Natural killer cell (primary cell): ENCODE data around the gene DST. TPM values are rescaled to one million over a fixed set of nuclear protein-coding genes. Genes with fewer than 3 reads are reported as not detected.

Experiments
- ATAC-seq, 3 donors: fragments of 150-1000 bp in 2 of 3; fragments of 200-7000 bp in 1 of 3; cut with Tn5 transposase; 1 replicate in 1 of 3; 2 replicates in 2 of 3; pipeline ENCODE4 v1.10.0; 2021; ENCODE audit warnings: mild to moderate bottlenecking in 2 of 3, moderate library complexity in 2 of 3
- DNase-seq, 2 donors: peaks; one replicate each; pipeline versions ENCODE4 v3.0.0 to v3.0.0-alpha.2; 2013 to 2021; ENCODE audit warnings: mixed read lengths in 1 of 2
- H3K27ac ChIP-seq: one replicate; pipeline ENCODE4 v1.5.1; 2013; ENCODE audit warnings: mild to moderate bottlenecking, low read length
- H3K27me3 ChIP-seq: one replicate; pipeline ENCODE4 v1.6.1; 2013; ENCODE audit warnings: low read length; ENCODE audit not compliant: control insufficient read depth, insufficient read depth
- H3K36me3 ChIP-seq: one replicate; pipeline ENCODE4 v1.6.1; 2013; ENCODE audit warnings: low read length; ENCODE audit not compliant: control insufficient read depth, insufficient read depth
- H3K4me1 ChIP-seq: one replicate; pipeline ENCODE4 v1.6.1; 2013; ENCODE audit warnings: low read length; ENCODE audit not compliant: control insufficient read depth, insufficient read depth
- H3K4me3 ChIP-seq: one replicate; pipeline ENCODE4 v1.5.1; 2013; ENCODE audit warnings: low read length
- H3K9me3 ChIP-seq: one replicate; pipeline ENCODE4 v1.6.1; 2013; ENCODE audit warnings: low read length; ENCODE audit not compliant: control insufficient read depth, insufficient read depth
- H3K27ac Mint-ChIP-seq, 2 donors: one replicate each; pipeline ENCODE4 v1.8.0; 2022; ENCODE audit warnings: mild to moderate bottlenecking in 2 of 2, mixed read lengths in 2 of 2, moderate library complexity in 1 of 2
- H3K27me3 Mint-ChIP-seq, 2 donors: one replicate each; pipeline ENCODE4 v1.8.0; 2022; ENCODE audit warnings: low read depth in 2 of 2, mixed read lengths in 2 of 2
- H3K36me3 Mint-ChIP-seq: one replicate; pipeline ENCODE4 v1.8.0; 2022; ENCODE audit warnings: mixed read lengths
- H3K4me1 Mint-ChIP-seq, 2 donors: one replicate each; pipeline ENCODE4 v1.8.0; 2022; ENCODE audit warnings: mixed read lengths in 2 of 2
- H3K4me3 Mint-ChIP-seq: one replicate; pipeline ENCODE4 v1.8.0; 2022; ENCODE audit warnings: mild to moderate bottlenecking, moderate library complexity, mixed read lengths
- H3K9me3 Mint-ChIP-seq, 2 donors: one replicate each; pipeline ENCODE4 v1.8.0; 2022; ENCODE audit warnings: mixed read lengths in 2 of 2
- WGBS: methylation state at CpG from one replicate; pipeline ENCODE4 v1.1.7; 2013; ENCODE audit warnings: missing lambda C conversion rate; ENCODE audit not compliant: insufficient coverage; 5-methylcytosine and 5-hydroxymethylcytosine counted together
- intact Hi-C: fragments of 100-400 bp; cut with micrococcal nuclease; formaldehyde crosslinking; loops from one replicate; pipeline ENCODE4 v1.14.2; 2022
- total RNA-seq, 4 donors: library from RNA; stranded (reverse); fragments of 120-200 nt in 1 of 4; gene quantifications; one replicate each; pipeline versions ENCODE4 v1.2.3 to v1.2.4, GENCODE V29; 2013 to 2022
- TF ChIP-seq, protein P1 (sequence below): fragments of 200-600 bp; IDR thresholded peaks from one replicate; pipeline ENCODE4 v1.8.0; 2022; ENCODE audit warnings: antibody characterized with exemption

DST gene
- total RNA-seq, 3 donors from 2014 or later (not counting 1 experiment from before 2014, with no cell fraction given), result 5.6 to 14.7 (median 8.9) TPM

DNA sequence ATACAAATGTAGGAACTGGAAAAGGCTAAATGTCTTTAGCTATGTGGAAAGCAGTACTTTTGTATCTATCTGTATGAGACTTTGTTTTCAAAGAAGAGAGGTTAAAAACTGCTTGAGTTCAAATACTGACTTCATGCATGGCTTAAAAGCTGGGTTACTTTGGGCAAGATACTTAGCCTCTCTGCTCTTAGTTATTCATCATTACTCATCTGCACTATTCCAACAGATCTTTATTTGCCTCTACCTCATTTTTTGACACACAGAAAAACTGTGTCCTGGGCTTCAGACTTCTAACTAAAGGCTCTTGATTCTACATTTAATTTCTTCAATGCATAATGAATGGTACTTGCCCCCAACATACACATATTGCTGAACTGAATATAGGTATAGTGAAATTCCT, 114.8 kb downstream of the DST start:
- Mint-ChIP-seq H3K4me1 (no peaks in the 10 kb centered on the region), H3K27ac (no peak overlapping the region), H3K9me3 (no peaks in the 10 kb centered on the region), H3K27me3 (no peaks in the 10 kb centered on the region), H3K4me3 (no peak overlapping the region), H3K36me3 (no peaks in the 10 kb centered on the region)
- no peak for DNase-seq
- intact Hi-C loops, result no loop called here
- no peaks in the 10 kb centered on the region for H3K36me3 ChIP-seq
- no peaks in the 10 kb centered on the region for H3K4me1 ChIP-seq
- H3K4me3 ChIP-seq, result no peak overlapping the region
- ATAC-seq, result no peak
- H3K9me3 ChIP-seq, result no peaks in the 10 kb centered on the region
- H3K27me3 ChIP-seq, result no peaks in the 10 kb centered on the region
- no peak overlapping the region for H3K27ac ChIP-seq
- TF ChIP-seq, protein P1, sequence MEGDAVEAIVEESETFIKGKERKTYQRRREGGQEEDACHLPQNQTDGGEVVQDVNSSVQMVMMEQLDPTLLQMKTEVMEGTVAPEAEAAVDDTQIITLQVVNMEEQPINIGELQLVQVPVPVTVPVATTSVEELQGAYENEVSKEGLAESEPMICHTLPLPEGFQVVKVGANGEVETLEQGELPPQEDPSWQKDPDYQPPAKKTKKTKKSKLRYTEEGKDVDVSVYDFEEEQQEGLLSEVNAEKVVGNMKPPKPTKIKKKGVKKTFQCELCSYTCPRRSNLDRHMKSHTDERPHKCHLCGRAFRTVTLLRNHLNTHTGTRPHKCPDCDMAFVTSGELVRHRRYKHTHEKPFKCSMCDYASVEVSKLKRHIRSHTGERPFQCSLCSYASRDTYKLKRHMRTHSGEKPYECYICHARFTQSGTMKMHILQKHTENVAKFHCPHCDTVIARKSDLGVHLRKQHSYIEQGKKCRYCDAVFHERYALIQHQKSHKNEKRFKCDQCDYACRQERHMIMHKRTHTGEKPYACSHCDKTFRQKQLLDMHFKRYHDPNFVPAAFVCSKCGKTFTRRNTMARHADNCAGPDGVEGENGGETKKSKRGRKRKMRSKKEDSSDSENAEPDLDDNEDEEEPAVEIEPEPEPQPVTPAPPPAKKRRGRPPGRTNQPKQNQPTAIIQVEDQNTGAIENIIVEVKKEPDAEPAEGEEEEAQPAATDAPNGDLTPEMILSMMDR, result no peak

DNA sequence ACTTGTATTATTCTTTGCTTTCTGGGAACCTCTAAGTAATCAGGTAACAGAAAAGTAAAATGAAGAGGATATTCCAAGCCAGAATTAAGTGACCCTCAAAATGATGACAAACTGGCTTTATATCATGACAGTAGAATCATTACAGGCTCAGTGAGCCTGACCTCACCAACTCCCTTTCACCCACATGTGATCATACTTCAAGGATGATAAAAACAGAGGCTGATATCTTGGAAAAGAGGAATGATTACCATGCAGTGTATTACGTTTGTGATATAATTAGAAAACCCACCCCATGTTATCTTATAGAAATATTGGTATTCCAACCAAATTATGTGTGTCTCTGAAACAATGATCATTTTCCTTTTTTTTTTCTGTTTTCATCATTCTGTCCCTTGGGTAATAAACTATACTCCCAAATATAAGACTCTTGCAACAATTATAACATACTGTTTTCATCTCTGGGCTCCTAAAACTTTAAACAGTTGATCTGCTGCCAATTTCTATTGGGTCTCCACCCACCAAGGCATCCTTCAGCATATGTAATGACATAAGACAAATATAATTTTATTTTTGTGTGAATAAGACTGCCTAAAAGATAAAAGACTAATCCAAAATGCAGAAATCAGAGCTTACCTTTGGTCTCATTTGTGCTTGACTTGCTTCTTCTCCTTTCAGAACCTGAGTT, 115.7 kb downstream of the DST start:
- Mint-ChIP-seq H3K36me3 (no peaks in the 10 kb centered on the region), H3K4me1 (no peaks in the 10 kb centered on the region), H3K9me3 (no peaks in the 10 kb centered on the region), H3K27ac (no peak overlapping the region), H3K4me3 (no peak overlapping the region), H3K27me3 (no peaks in the 10 kb centered on the region)
- H3K4me1 ChIP-seq, result no peaks in the 10 kb centered on the region
- H3K27me3 ChIP-seq, result no peaks in the 10 kb centered on the region
- H3K4me3 ChIP-seq, result no peak overlapping the region
- no peak overlapping the region for H3K27ac ChIP-seq
- DNase-seq (no peak), ATAC-seq (no peak)
- no peaks in the 10 kb centered on the region for H3K9me3 ChIP-seq
- no CpG with 5 or more reads among the region's 1 CpG for WGBS
- intact Hi-C loops, result no loop called here
- TF ChIP-seq, protein P1, result no peak
- H3K36me3 ChIP-seq, result no peaks in the 10 kb centered on the region

DNA sequence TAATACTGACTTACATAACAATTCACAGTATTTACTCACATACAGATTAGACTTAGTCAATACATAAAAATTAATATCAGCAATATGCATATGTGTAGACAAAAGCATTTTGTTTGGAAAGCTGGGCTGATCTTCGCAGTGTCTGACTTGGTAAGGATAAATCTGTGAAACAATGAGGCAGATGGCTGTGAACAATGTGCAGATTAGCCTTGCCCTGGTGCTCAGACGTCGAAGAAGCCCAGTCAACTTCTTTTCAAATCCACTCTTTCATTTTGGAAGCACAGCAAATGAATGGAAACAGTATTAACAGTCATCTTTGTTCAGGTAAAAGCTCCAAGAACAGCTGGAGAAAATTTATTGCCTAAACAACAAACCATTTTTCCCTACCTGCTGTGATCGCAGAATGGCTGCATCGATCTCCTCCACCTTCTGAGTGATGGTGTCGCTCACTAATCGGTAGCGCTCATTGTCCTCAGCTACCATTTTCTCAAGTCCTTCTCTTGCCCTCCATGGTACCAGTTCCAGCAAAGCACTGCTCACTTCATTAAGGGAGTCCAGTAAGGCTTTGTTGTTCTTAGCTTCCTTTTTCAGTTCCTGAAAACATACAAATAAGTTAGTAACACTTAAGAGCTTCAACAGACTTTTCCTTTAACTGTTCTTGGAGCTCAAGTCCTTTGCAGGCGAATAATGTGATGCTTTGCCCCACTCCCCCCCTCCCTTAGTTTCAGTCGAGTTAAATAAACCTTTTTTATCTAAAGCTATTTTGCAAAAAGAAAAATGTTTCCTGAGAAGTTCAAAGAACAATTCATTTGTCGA, 116.5 kb downstream of the DST start:
- TF ChIP-seq, protein P1, result no peak
- no peak for ATAC-seq
- H3K36me3 ChIP-seq, result no peaks in the 10 kb centered on the region
- Mint-ChIP-seq H3K9me3 (no peaks in the 10 kb centered on the region), H3K27me3 (no peaks in the 10 kb centered on the region), H3K27ac (no peak overlapping the region), H3K4me1 (no peaks in the 10 kb centered on the region), H3K4me3 (no peak overlapping the region), H3K36me3 (no peaks in the 10 kb centered on the region)
- 92% methylated on average over 9 of the region's 11 CpGs for WGBS
- no peaks in the 10 kb centered on the region for H3K4me1 ChIP-seq
- DNase-seq, result no peak
- H3K9me3 ChIP-seq, result no peaks in the 10 kb centered on the region
- no peak overlapping the region for H3K27ac ChIP-seq
- H3K27me3 ChIP-seq, result no peaks in the 10 kb centered on the region
- no peak overlapping the region for H3K4me3 ChIP-seq
- intact Hi-C loops, result no loop called here
